Upper lobe of right lung (tissue), 1 donor: ENCODE data around the gene MAST3. TPM values are rescaled to one million over a fixed set of nuclear protein-coding genes. Genes with fewer than 3 reads are reported as not detected.
A peak's percentile ranks its signal among the peaks of the same experiment; 100 is the strongest.
"Not testable (repeated sequence)": the region's sequence is repeated elsewhere in the genome, so short reads cannot be mapped to it uniquely, and the experiment has no call there.

ENCODE experiments used
- ATAC-seq: fragments of 200-7000 bp; cut with Tn5 transposase; one replicate; pipeline ENCODE4 v1.9.1; 2020; ENCODE audit warnings: mild to moderate bottlenecking, moderate library complexity
- DNase-seq: peaks from one replicate; pipeline ENCODE4 v3.0.0-alpha.2; 2020
- H3K27ac ChIP-seq: fragments of 200-600 bp; one replicate; pipeline ENCODE4 v1.8.0; 2022
- H3K27me3 ChIP-seq: fragments of 200-600 bp; one replicate; pipeline ENCODE4 v1.8.0; 2022; ENCODE audit warnings: mild to moderate bottlenecking
- H3K36me3 ChIP-seq: fragments of 200-600 bp; one replicate; pipeline ENCODE4 v1.8.0; 2022
- H3K4me1 ChIP-seq: fragments of 200-600 bp; one replicate; pipeline ENCODE4 v1.8.0; 2022
- H3K4me3 ChIP-seq: fragments of 200-600 bp; one replicate; pipeline ENCODE4 v1.8.0; 2022; ENCODE audit warnings: mild to moderate bottlenecking
- H3K9me3 ChIP-seq: fragments of 200-600 bp; one replicate; pipeline ENCODE4 v1.8.0; 2022
- intact Hi-C: fragments of 100-400 bp; cut with DNase I; formaldehyde crosslinking; loops from one replicate; pipeline ENCODE4 v1.11.0; 2022
- total RNA-seq: library from RNA; stranded (reverse); fragmentation: NEBNext Ultra II Directional; extraction: Animal tissue kit (Norgen Biotek cat#: 25700); gene quantifications from one replicate; pipeline ENCODE4 v1.2.1, GENCODE V29; 2021
- TF ChIP-seq, protein P1 (sequence below): fragments of 200-600 bp; IDR thresholded peaks from one replicate; pipeline ENCODE4 v1.8.0; 2022; ENCODE audit warnings: antibody characterized with exemption
- donor health status: DM: no; HTN: yes; CAD: no; lungs with severe emphysema.

Gene MAST3
- total RNA-seq, 1 donor from 2014 or later, result 23.1 TPM

DNA sequence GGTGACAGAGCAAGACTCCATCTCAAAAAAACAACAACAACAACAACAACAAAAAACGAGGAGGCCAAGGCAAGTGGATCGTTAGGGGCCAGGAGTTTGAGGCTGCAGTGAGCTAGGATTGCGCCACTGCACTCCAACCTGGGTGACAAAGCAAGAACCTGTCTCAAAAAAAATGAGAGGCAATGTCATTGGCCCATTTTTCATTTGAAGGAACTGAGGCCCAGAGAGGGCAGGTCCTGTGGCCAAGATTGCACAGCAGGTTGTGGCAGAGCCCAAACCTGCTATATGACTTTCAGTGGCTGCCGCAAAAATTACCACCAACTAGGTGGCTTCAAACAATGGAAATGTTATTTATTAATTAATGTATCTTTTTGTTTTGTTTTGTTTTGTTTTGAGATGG, 60.9 kb downstream of the MAST3 start:
- intact Hi-C loops, result no loop called here
- TF ChIP-seq, protein P1, sequence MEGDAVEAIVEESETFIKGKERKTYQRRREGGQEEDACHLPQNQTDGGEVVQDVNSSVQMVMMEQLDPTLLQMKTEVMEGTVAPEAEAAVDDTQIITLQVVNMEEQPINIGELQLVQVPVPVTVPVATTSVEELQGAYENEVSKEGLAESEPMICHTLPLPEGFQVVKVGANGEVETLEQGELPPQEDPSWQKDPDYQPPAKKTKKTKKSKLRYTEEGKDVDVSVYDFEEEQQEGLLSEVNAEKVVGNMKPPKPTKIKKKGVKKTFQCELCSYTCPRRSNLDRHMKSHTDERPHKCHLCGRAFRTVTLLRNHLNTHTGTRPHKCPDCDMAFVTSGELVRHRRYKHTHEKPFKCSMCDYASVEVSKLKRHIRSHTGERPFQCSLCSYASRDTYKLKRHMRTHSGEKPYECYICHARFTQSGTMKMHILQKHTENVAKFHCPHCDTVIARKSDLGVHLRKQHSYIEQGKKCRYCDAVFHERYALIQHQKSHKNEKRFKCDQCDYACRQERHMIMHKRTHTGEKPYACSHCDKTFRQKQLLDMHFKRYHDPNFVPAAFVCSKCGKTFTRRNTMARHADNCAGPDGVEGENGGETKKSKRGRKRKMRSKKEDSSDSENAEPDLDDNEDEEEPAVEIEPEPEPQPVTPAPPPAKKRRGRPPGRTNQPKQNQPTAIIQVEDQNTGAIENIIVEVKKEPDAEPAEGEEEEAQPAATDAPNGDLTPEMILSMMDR, result no peak
- DNase-seq, result no peak
- ATAC-seq, result no peak
- no peak overlapping the region for H3K4me3 ChIP-seq
- H3K9me3 ChIP-seq, result no peaks in the 10 kb centered on the region
- peaks cover 46% of the 10 kb centered on the region for H3K4me1 ChIP-seq
- H3K27ac ChIP-seq, result no peak overlapping the region
- peaks cover 11% of the 10 kb centered on the region for H3K36me3 ChIP-seq
- no peaks in the 10 kb centered on the region for H3K27me3 ChIP-seq

DNA sequence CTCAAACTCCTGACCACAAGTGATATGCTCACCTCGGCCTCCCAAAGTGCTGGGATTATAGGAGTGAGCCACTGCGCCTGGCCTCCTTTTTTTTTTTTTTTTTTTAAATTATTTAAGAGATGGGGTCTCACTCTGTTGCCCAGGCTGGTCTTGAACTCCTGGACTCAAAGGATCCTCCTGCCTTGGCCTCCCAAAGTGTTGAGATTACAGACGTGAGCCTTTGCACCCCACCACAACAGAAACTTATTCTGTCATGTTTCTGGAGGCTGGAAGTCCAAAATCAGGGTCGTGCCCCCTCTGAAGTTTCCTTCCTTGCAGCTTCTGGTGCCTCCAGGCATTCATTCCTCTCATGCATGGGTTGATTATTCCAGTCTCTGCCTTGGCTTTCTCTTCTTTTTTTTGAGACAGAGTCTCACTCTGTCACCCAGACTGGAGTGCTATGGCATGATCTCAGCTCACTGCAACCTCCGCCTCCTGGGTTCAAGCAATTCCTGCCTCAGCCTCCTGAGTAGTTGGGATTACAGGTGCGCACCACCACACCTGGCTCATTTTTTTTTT, 61.6 kb downstream of the MAST3 start:
- ATAC-seq, H3K27ac ChIP-seq, H3K9me3 ChIP-seq, H3K27me3 ChIP-seq, intact Hi-C loops, H3K4me3 ChIP-seq, DNase-seq: not testable (repeated sequence)
- Histone ChIP-seq H3K4me1 (peaks cover 40% of the 10 kb centered on the region), H3K36me3 (peaks cover 18% of the 10 kb centered on the region)

- Histone ChIP-seq H3K36me3 (peaks cover 24% of the 10 kb centered on the region), H3K4me3 (no peak overlapping the region), H3K9me3 (no peaks in the 10 kb centered on the region), H3K27me3 (no peaks in the 10 kb centered on the region), H3K27ac (no peak overlapping the region), H3K4me1 (peaks cover 36% of the 10 kb centered on the region)
- TF ChIP-seq, protein P1, result no peak
- DNase-seq (no peak), ATAC-seq (no peak)
- intact Hi-C loops, result loop anchor here (10.0 kb wide), 1 partner anchor 45 kb away; no protein-coding TSS in a partner anchor
Measured at GRCh38 chr19:18159810-18160209, 62.2 kb downstream of the MAST3 start.

- DNase-seq (no peak), ATAC-seq (no peak)
- Histone ChIP-seq H3K36me3 (peaks cover 26% of the 10 kb centered on the region), H3K4me3 (peak overlapping the region; percentile 42), H3K4me1 (peaks cover 33% of the 10 kb centered on the region), H3K27ac (peak overlapping the region; percentile 70), H3K27me3 (no peaks in the 10 kb centered on the region), H3K9me3 (no peaks in the 10 kb centered on the region)
- intact Hi-C loops, result loop anchor here (10.0 kb wide), 1 partner anchor 46 kb away; no protein-coding TSS in a partner anchor
- TF ChIP-seq, protein P1, result no peak
Measured at GRCh38 chr19:18160493-18160970, 63.0 kb downstream of the MAST3 start.

DNA sequence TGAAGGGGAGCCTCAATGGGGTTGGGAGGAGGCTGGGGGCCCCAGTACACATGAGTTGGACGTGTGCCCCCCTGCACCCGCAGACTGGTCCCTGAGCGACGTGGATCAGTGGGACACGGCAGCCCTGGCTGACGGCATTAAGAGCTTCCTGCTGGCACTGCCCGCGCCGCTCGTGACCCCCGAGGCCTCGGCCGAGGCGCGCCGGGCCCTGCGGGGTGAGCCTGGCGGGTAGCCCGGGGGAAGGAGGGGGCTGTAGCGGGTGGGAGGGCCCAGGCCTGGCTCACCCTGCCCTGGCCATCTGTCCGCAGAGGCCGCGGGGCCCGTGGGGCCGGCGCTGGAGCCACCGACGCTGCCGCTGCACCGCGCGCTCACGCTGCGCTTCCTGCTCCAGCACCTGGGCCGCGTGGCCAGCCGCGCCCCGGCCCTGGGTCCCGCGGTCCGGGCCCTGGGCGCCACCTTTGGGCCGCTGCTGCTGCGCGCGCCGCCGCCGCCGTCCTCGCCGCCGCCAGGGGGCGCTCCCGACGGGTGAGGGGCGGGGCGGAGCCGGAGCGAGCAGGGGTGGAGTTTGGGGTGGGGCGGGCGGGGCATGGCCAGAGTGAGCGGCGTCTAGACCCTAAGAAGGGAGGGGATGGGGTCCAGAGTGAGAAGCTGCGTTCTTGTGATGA, 63.5 kb downstream of the MAST3 start:
- ATAC-seq, result peak; percentile 93
- intact Hi-C loops, result loop anchor here (10.0 kb wide), 1 partner anchor 46 kb away; no protein-coding TSS in a partner anchor
- H3K4me1 ChIP-seq, result peaks cover 29% of the 10 kb centered on the region
- H3K36me3 ChIP-seq, result peaks cover 32% of the 10 kb centered on the region
- peak overlapping the region; percentile 42 for H3K4me3 ChIP-seq
- no peaks in the 10 kb centered on the region for H3K9me3 ChIP-seq
- H3K27ac ChIP-seq, result peak overlapping the region; percentile 70
- TF ChIP-seq, protein P1, result peak; percentile 53
- DNase-seq, result peak; percentile 89
- no peaks in the 10 kb centered on the region for H3K27me3 ChIP-seq

DNA sequence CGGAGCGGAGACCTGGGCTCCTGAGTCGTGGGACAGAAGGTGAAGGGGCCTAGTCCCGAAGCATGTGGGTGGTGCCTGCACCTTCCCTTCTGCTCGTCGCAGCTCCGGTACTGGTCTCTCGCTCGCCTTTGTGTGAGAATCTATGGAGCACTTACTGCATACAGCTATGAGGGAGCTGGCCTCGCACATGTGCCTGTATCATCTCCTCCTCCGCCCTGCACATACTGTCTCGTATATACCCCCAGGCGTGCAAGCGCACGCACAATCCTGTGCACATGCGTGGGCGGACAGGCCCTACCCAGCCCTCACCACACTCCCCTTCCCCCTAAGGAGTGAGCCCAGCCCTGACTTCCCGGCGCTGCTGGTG, 64.0 kb downstream of the MAST3 start:
- Histone ChIP-seq H3K36me3 (peaks cover 37% of the 10 kb centered on the region), H3K9me3 (no peaks in the 10 kb centered on the region), H3K27ac (no peak overlapping the region), H3K4me3 (no peak overlapping the region), H3K4me1 (peaks cover 24% of the 10 kb centered on the region), H3K27me3 (no peaks in the 10 kb centered on the region)
- TF ChIP-seq, protein P1, result no peak
- no peak for ATAC-seq
- no peak for DNase-seq
- intact Hi-C loops, result loop anchor here (10.0 kb wide), 1 partner anchor 47 kb away; no protein-coding TSS in a partner anchor
